AG04450 (cell line): ENCODE measurements around the gene BEX3. TPM values are rescaled to one million over a fixed set of nuclear protein-coding genes. Genes with fewer than 3 reads are reported as not detected.
"Not testable (repeated sequence)": the region's sequence is repeated elsewhere in the genome, so short reads cannot be mapped to it uniquely, and the experiment has no call there.

Experiments
- CTCF ChIA-PET: fragments of 300-600, 350-600 bp; formaldehyde crosslinking; extraction: SDS; loops from one replicate; lab custom pipeline; 2022; ENCODE audit warnings: antibody characterized with exemption, inconsistent platforms; lab: Charles Lee
- POLR2A ChIA-PET: fragments of 350-600 bp; formaldehyde crosslinking; extraction: SDS; loops from one replicate; lab custom pipeline; 2021; ENCODE audit warnings: antibody characterized with exemption, inconsistent platforms; lab: Yijun Ruan, JAX
- DNase-seq: peaks from one replicate; pipeline ENCODE4 v3.0.0-alpha.2; 2011; ENCODE audit warnings: low read depth, low spot score
- H3K27ac ChIP-seq: one replicate; pipeline ENCODE4 v1.5.1; 2012; ENCODE audit warnings: low read depth, low read length, control low read depth
- H3K27me3 ChIP-seq: one replicate; pipeline ENCODE4 v1.6.0; 2012; ENCODE audit warnings: low read length; ENCODE audit not compliant: control insufficient read depth, insufficient read depth
- H3K4me3 ChIP-seq: 2 replicates; pipeline ENCODE4 v1.5.1; 2011; ENCODE audit warnings: mild to moderate bottlenecking, low read depth, low read length, control low read depth
- H3K9me3 ChIP-seq: 2 replicates; pipeline ENCODE4 v1.5.1; 2012; ENCODE audit warnings: low read length; ENCODE audit not compliant: control insufficient read depth, insufficient read depth
- CTCF ChIP-seq: IDR thresholded peaks from 2 replicates; pipeline ENCODE4 v1.5.1; 2011; ENCODE audit warnings: low read depth, low read length, control low read depth, inconsistent platforms
- polyA plus RNA-seq: library from polyadenylated mRNA; depleted of rRNA; stranded (reverse); fragments of >200 nt; gene quantifications from 2 replicates; pipeline ENCODE4 v1.2.3, GENCODE V29; 2011

BEX3 gene
- polyA plus RNA-seq, 1 experiment = 772 TPM

- Histone ChIP-seq H3K4me3 (peak overlapping the region; percentile 71), H3K27ac (peak overlapping the region; percentile 73), H3K27me3 (no peaks in the 10 kb centered on the region), H3K9me3 (no peaks in the 10 kb centered on the region)
- ChIA-PET POLR2A (interaction anchor here (0.6 to 1.5 kb wide), 3 partner anchors 28 to 49 kb away, joined by 4 to 5 read pairs (median 5); partner anchors contain the start of gene TCEAL9), CTCF (no interaction called here)
- TF ChIP-seq CTCF = no peak
- no peak for DNase-seq
Observed at GRCh38 chrX:103405009-103405333, 28.6 kb downstream of the BEX3 start.

GRCh38 chrX:103406256-103406655, 29.9 kb downstream of the BEX3 start:
- CTCF ChIA-PET = no interaction called here
- TF ChIP-seq CTCF = no peak
- no peak for DNase-seq
- Histone ChIP-seq H3K4me3 (no peak overlapping the region), H3K27ac (no peak overlapping the region), H3K9me3 (no peaks in the 10 kb centered on the region), H3K27me3 (no peaks in the 10 kb centered on the region)
- POLR2A ChIA-PET = no interaction called here

GRCh38 chrX:103407776-103408175, 31.4 kb downstream of the BEX3 start:
- ChIA-PET CTCF (no interaction called here), POLR2A (no interaction called here)
- DNase-seq = no peak

GRCh38 chrX:103411721-103412120, 35.4 kb downstream of the BEX3 start:
- H3K4me3 ChIP-seq, CTCF ChIA-PET, H3K27me3 ChIP-seq, POLR2A ChIA-PET, H3K9me3 ChIP-seq, H3K27ac ChIP-seq, DNase-seq: not testable (repeated sequence)

More at GRCh38 chrX:103407776-103408175, 31.4 kb downstream of the BEX3 start:
- H3K4me3 ChIP-seq = no peak overlapping the region
- TF ChIP-seq CTCF = no peak
- H3K9me3 ChIP-seq = no peaks in the 10 kb centered on the region
- no peak overlapping the region for H3K27ac ChIP-seq
- no peaks in the 10 kb centered on the region for H3K27me3 ChIP-seq

GRCh38 chrX:103413705-103414387, 37.5 kb downstream of the BEX3 start:
- POLR2A ChIA-PET = no interaction called here
- no peak for DNase-seq
- H3K9me3 ChIP-seq = no peaks in the 10 kb centered on the region
- no peak overlapping the region for H3K27ac ChIP-seq
- H3K27me3 ChIP-seq = no peaks in the 10 kb centered on the region
- H3K4me3 ChIP-seq = no peak overlapping the region
- CTCF ChIA-PET = no interaction called here
- TF ChIP-seq CTCF = no peak
